Measurements from ENCODE around the gene WWOX.

- TF ChIP-seq CTCF (IDR thresholded peaks at IDR 0.05) (no peak), POLR2AphosphoS5 (IDR thresholded peaks at IDR 0.05) (no peak), POLR2A (IDR thresholded peaks at IDR 0.05) (no peak), EP300 (IDR thresholded peaks at IDR 0.05) (no peak)
These were observed 956.0 kb downstream of the WWOX start for GRCh38 chr16:79055251-79055970.

All from gastroesophageal sphincter (tissue), 3 donors.